Brain pericyte (primary cell): Measurements from ENCODE around the gene LRFN3.
"Not testable (repeated sequence)": the region's sequence is repeated elsewhere in the genome, so short reads cannot be mapped to it uniquely, and the experiment has no call there.

Experiments used
- DNase-seq: peaks from one replicate; pipeline ENCODE4 v3.0.0-alpha.2; 2012; ENCODE audit warnings: low read depth, low spot score

LRFN3 gene

GRCh38 chr19:35907377-35907745, 28.8 kb upstream of the LRFN3 start:
- DNase-seq, result no peak

GRCh38 chr19:35908010-35908441, 28.1 kb upstream of the LRFN3 start, which contains the start of gene TYROBP:
Gene TYROBP (minus strand): TSS chr19:35908295. CDS start chr19:35908228, 67 bp downstream.
- DNase-seq, result no peak

- DNase-seq, result no peak
Measured at GRCh38 chr19:35908973-35909683, 27.0 kb upstream of the LRFN3 start.

GRCh38 chr19:35909684-35910035, 26.5 kb upstream of the LRFN3 start:
- DNase-seq, result no peak

GRCh38 chr19:35910355-35910754, 25.8 kb upstream of the LRFN3 start:
- DNase-seq, result not testable (repeated sequence)

GRCh38 chr19:35911173-35911572, 25.0 kb upstream of the LRFN3 start:
- no peak for DNase-seq

- DNase-seq, result no peak
Measured at GRCh38 chr19:35911790-35912189, 24.4 kb upstream of the LRFN3 start.

- DNase-seq, result no peak
Measured at GRCh38 chr19:35913589-35913988, 22.6 kb upstream of the LRFN3 start.

GRCh38 chr19:35915443-35915842, 20.7 kb upstream of the LRFN3 start:
- no peak for DNase-seq

GRCh38 chr19:35919306-35919705, 16.9 kb upstream of the LRFN3 start:
- DNase-seq, result no peak

GRCh38 chr19:35921012-35921411, 15.2 kb upstream of the LRFN3 start:
- no peak for DNase-seq

- DNase-seq, result no peak
Measured at GRCh38 chr19:35925501-35925900, 10.7 kb upstream of the LRFN3 start.

- DNase-seq, result no peak
Measured at GRCh38 chr19:35928507-35928906, 7.7 kb upstream of the LRFN3 start.

GRCh38 chr19:35929876-35930275, 6.3 kb upstream of the LRFN3 start:
- no peak for DNase-seq

- peak; percentile 100 for DNase-seq
Measured at GRCh38 chr19:35931161-35931873, 4.9 kb upstream of the LRFN3 start.

GRCh38 chr19:35931874-35932202, 4.3 kb upstream of the LRFN3 start:
- no peak for DNase-seq

GRCh38 chr19:35932291-35932936, 3.8 kb upstream of the LRFN3 start:
- DNase-seq, result no peak

GRCh38 chr19:35936738-35937268, 629 bp downstream of the LRFN3 start:
- no peak for DNase-seq

- DNase-seq, result no peak
Measured at GRCh38 chr19:35937345-35938281, 1.4 kb downstream of the LRFN3 start.

- DNase-seq, result no peak
Measured at GRCh38 chr19:35938282-35939224, 2.4 kb downstream of the LRFN3 start.
